ENCODE data around the gene LRRC7. TPM values are rescaled to one million over a fixed set of nuclear protein-coding genes. Genes with fewer than 3 reads are reported as not detected.

LRRC7 gene
- total RNA-seq, result not detected in 2 replicates

GRCh38 chr1:69567652-69568420 lies at the start of gene LRRC7:
LRRC7 (plus strand) TSS chr1:69567922; CDS start chr1:69568640, 718 bp downstream.

Data from pericardium fibroblast (primary cell).